Measurements from ENCODE around the gene TMEM8B. TPM values are rescaled to one million over a fixed set of nuclear protein-coding genes. Genes with fewer than 3 reads are reported as not detected.

TMEM8B gene
- total RNA-seq, 1 donor = 2.5 TPM

DNA sequence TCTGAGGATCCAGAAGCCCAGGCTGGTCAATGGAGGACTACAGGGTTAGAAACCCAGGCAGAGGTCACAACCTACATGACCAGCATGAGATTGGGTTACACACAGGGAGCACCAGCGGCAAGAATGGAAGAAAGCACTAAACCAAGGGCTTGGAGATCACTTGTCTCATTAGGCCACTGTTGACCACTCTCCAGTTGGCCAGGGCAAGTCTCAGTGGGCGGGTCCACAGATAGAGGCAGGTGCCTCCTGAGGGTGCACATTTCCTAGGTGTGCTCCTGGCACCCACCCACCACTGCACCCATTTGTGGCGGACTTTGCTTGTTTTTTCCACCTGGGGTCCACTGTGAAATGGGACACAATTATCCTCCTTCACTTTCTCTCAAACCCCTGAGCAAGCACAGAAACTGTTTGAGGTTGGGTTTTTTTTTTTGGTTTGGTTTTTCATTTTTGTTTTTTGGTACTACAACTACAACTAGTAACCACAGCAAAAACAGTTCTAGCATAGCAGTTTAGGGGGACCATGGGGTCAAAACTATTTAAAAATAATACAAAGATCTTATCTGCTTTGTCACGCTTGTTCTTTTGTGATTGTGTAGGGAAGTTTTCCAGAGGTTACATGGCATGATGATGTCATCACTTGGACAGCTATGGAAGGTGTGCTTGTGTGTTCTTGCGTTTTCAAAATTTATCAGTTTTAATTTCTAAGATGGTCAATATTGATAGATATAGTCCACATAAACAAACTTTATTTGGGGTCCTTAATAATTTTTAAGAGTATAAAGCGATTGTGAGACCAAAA, 31.5 kb upstream of the TMEM8B start:
- H3K4me1 ChIP-seq (ENCODE audit: insufficient read depth, low read length) = peaks cover 36% of the 10 kb centered on the region
- peak; percentile 86 for DNase-seq (ENCODE audit: insufficient read length, low spot score, missing footprints)
- H3K4me2 ChIP-seq (ENCODE audit: insufficient read depth, low read length) = no peak overlapping the region
- H3K27ac ChIP-seq (ENCODE audit: low read depth, low read length) = no peak overlapping the region
- TF ChIP-seq, protein P1, sequence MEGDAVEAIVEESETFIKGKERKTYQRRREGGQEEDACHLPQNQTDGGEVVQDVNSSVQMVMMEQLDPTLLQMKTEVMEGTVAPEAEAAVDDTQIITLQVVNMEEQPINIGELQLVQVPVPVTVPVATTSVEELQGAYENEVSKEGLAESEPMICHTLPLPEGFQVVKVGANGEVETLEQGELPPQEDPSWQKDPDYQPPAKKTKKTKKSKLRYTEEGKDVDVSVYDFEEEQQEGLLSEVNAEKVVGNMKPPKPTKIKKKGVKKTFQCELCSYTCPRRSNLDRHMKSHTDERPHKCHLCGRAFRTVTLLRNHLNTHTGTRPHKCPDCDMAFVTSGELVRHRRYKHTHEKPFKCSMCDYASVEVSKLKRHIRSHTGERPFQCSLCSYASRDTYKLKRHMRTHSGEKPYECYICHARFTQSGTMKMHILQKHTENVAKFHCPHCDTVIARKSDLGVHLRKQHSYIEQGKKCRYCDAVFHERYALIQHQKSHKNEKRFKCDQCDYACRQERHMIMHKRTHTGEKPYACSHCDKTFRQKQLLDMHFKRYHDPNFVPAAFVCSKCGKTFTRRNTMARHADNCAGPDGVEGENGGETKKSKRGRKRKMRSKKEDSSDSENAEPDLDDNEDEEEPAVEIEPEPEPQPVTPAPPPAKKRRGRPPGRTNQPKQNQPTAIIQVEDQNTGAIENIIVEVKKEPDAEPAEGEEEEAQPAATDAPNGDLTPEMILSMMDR (IDR thresholded peaks at IDR 0.05; ENCODE audit: extremely low read depth, low read depth, low read length) = no peak
- H4K20me1 ChIP-seq (ENCODE audit: insufficient read depth, low read length) = no peaks in the 10 kb centered on the region
- H3K27me3 ChIP-seq (ENCODE audit: insufficient read depth, low read length) = no peaks in the 10 kb centered on the region
- H3K79me2 ChIP-seq (ENCODE audit: insufficient read depth, low read length) = peaks cover 49% of the 10 kb centered on the region
- no peak overlapping the region for H3K4me3 ChIP-seq (ENCODE audit: insufficient read depth, low read length)
- H2AFZ ChIP-seq (ENCODE audit: low read length) = no peak overlapping the region
- H3K9me3 ChIP-seq (ENCODE audit: low read depth, low read length) = no peaks in the 10 kb centered on the region
- peaks cover 32% of the 10 kb centered on the region for H3K36me3 ChIP-seq (ENCODE audit: insufficient read depth, low read length)

DNA sequence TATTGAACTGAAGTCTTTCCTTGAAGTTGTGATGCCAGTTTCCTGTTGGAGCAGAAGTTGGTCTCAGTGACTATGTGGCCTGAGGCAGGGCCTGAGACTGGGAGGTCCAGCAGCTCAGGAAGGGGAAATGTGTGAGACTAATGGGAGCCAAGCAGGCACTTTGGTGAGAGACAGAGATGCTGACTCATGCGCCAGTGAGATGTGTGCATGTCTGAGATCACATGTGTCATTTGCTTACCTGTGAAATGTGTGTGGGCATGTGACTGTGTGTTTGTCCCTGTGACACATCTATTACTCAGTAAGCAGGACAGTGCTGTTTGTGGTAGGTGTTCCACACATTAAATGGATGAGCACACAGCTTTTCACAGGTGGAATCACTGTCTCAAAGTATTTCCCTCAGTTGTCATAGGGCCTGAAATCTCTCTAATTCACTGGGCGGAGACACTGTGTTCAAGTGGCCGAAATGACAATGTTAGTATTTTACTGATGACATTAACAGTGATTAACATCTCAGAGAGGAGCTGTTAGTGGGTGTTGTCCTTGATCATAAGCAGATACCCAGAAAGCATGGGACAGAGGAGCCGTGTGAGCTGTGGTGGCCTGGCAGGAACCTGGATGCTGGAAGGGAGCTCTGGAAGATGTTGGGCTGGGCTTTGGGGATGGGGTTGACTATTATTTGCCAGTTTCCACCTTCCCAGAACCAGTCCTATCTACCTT, 30.2 kb upstream of the TMEM8B start:
- Histone ChIP-seq H2AFZ (ENCODE audit: low read length) (no peak overlapping the region), H4K20me1 (ENCODE audit: insufficient read depth, low read length) (no peaks in the 10 kb centered on the region), H3K4me1 (ENCODE audit: insufficient read depth, low read length) (peaks cover 23% of the 10 kb centered on the region), H3K36me3 (ENCODE audit: insufficient read depth, low read length) (peaks cover 36% of the 10 kb centered on the region), H3K4me2 (ENCODE audit: insufficient read depth, low read length) (no peak overlapping the region), H3K4me3 (ENCODE audit: insufficient read depth, low read length) (no peak overlapping the region), H3K27ac (ENCODE audit: low read depth, low read length) (no peak overlapping the region), H3K79me2 (ENCODE audit: insufficient read depth, low read length) (peaks cover 36% of the 10 kb centered on the region), H3K27me3 (ENCODE audit: insufficient read depth, low read length) (no peaks in the 10 kb centered on the region), H3K9me3 (ENCODE audit: low read depth, low read length) (no peaks in the 10 kb centered on the region)
- DNase-seq (ENCODE audit: insufficient read length, low spot score, missing footprints) = peak; percentile 53
- TF ChIP-seq, protein P1 (IDR thresholded peaks at IDR 0.05; ENCODE audit: extremely low read depth, low read depth, low read length) = no peak

DNA sequence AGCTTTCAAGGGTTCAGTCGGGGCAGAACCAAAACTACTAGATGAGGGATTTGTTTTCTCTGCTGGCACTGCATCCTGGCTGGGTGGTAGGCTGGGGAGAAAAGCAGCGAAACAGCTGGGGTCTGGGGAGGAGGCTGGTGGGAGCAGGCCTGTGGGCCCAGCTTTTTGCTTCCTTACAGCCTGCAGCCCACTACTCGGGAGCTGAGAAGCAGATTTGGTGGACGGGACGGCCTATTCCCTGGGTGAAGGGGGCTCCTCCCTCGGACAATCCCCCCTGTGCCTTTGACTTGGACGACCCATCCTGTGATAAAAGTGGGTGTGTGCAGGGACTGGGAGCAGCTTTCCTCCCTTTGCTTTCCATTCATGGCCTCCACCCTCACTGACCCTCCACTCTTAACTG, 28.5 kb upstream of the TMEM8B start:
- H2AFZ ChIP-seq (ENCODE audit: low read length) = no peak overlapping the region
- no peaks in the 10 kb centered on the region for H3K27me3 ChIP-seq (ENCODE audit: insufficient read depth, low read length)
- no peak overlapping the region for H3K4me2 ChIP-seq (ENCODE audit: insufficient read depth, low read length)
- H3K4me3 ChIP-seq (ENCODE audit: insufficient read depth, low read length) = no peak overlapping the region
- H3K79me2 ChIP-seq (ENCODE audit: insufficient read depth, low read length) = peaks cover 19% of the 10 kb centered on the region
- H3K27ac ChIP-seq (ENCODE audit: low read depth, low read length) = no peak overlapping the region
- no peaks in the 10 kb centered on the region for H4K20me1 ChIP-seq (ENCODE audit: insufficient read depth, low read length)
- no peak for DNase-seq (ENCODE audit: insufficient read length, low spot score, missing footprints)
- TF ChIP-seq, protein P1 (IDR thresholded peaks at IDR 0.05; ENCODE audit: extremely low read depth, low read depth, low read length) = no peak
- peaks cover 6% of the 10 kb centered on the region for H3K4me1 ChIP-seq (ENCODE audit: insufficient read depth, low read length)
- H3K36me3 ChIP-seq (ENCODE audit: insufficient read depth, low read length) = peaks cover 42% of the 10 kb centered on the region
- H3K9me3 ChIP-seq (ENCODE audit: low read depth, low read length) = no peaks in the 10 kb centered on the region
